T-helper 17 cell (primary cell): ENCODE data around the gene PLCH1. TPM values are rescaled to one million over a fixed set of nuclear protein-coding genes. Genes with fewer than 3 reads are reported as not detected.

Source experiments
- ATAC-seq: fragments of 150-1000 bp; cut with Tn5 transposase; 2 replicates; pipeline ENCODE4 v1.10.0; 2021; ENCODE audit warnings: mild to moderate bottlenecking, moderate library complexity
- DNase-seq, 3 donors: peaks; one replicate each; pipeline versions ENCODE4 v3.0.0 to v3.0.0-alpha.2; 2020 to 2021
- H3K9me3 ChIP-seq: one replicate; pipeline ENCODE4 v1.7.0; 2013; ENCODE audit warnings: low read length, mild to moderate bottlenecking; ENCODE audit not compliant: control insufficient read depth, poor library complexity, severe bottlenecking
- H3K27ac Mint-ChIP-seq: one replicate; pipeline ENCODE4 v1.8.0; 2022; ENCODE audit warnings: mild to moderate bottlenecking, moderate library complexity, mixed read lengths
- H3K27me3 Mint-ChIP-seq: one replicate; pipeline ENCODE4 v1.8.0; 2022; ENCODE audit warnings: mixed read lengths
- H3K36me3 Mint-ChIP-seq: one replicate; pipeline ENCODE4 v1.8.0; 2022; ENCODE audit warnings: low read depth, mixed read lengths
- H3K4me1 Mint-ChIP-seq: one replicate; pipeline ENCODE4 v1.8.0; 2022; ENCODE audit warnings: mild to moderate bottlenecking, mixed read lengths
- H3K4me3 Mint-ChIP-seq: one replicate; pipeline ENCODE4 v1.8.0; 2022; ENCODE audit warnings: mild to moderate bottlenecking, moderate library complexity, mixed read lengths
- total RNA-seq, 4 donors: library from RNA in 2 of 4; stranded (reverse) in 2 of 4; gene quantifications; one replicate each; pipeline ENCODE4 v1.2.3 and lab custom pipeline; 2022 to 2026

Gene PLCH1
- total RNA-seq, 2 donors from 2014 or later: 0.15 to 0.83 TPM

DNA sequence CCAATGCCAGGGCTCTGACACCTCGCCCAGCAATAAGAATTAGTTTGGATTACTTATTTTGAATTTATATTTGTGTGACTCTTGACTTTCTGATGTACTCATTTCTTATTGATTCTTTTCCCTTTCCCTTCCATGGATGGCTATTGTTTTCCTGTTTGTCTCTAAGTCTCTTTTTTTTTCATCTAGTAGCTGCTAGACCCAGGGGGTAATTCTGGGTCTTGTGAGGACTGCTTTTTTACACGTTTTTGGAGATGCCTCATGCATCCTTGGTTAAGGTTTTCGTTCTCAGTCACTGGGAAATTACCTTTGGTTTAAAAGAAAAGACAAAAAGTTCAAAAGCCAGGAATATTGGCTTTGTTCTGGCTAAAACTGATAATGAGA lies 381.2 kb downstream of the PLCH1 start:
- H3K9me3 ChIP-seq: no peaks in the 10 kb centered on the region
- Mint-ChIP-seq H3K4me3 (no peak overlapping the region), H3K36me3 (no peaks in the 10 kb centered on the region), H3K27ac (no peak overlapping the region), H3K4me1 (no peaks in the 10 kb centered on the region), H3K27me3 (peaks cover 7% of the 10 kb centered on the region)
- DNase-seq (no peak), ATAC-seq (no peak)

DNA sequence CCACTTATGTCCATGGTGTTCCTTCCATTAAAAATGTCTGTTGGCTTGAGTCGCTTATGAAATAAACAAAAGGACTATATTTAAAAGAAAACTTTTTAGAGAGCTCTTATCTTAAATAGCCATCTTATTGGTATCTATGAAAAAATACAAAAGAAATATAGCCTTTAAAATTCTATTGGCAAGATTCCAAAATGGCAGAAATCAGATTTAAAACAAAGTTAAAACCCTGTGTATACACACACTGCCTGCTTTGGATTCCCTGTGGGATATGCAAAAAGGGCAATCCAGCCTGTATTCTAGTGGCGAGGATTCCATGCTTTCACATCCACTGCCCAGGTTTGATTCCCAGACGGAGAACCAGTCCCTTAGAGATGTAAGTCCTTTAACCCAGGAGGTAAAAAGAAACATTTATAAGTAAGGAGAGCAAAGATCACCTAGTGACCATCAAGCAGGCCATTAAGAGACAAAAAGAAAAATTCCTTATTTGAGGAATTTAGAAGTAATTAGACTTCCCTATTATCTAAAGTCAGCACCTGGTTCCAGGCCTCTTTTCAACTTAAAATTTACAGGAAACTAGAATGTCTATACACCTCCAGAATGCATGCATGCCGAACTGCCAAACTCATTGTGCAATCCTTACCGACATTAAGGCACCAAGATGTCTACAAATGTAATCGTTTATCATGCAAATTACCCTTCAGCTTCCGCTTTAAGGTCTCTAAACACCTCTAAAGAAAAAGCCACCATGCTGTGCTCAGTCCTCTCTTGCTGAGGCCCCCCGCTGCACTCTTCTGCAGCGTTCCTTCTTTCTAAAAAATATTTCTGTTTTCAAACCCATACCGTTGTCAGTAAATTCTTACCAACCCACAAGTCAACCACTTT lies 381.8 kb downstream of the PLCH1 start:
- Mint-ChIP-seq H3K27me3 (peaks cover 12% of the 10 kb centered on the region), H3K27ac (no peak overlapping the region)
- no peak for DNase-seq

DNA sequence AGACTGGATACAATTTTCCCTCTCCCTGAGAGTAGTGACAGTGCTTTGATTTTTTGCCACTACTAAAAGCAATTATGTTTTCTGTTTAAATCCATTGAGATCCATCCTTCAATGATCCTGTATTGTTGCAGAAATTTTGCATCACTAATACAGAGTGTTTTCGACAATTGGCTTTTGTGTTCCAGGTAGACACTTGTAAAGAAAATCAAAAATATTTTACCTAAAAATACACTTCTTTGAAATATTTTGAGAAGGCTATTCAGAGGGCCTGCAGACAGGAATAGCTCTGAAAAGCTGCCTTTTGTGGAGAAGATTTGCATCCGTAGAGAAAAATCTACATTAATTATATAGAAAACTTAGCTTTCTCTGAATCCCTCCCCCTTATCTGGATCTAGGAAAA lies 384.6 kb downstream of the PLCH1 start:
- H3K27ac Mint-ChIP-seq: no peak overlapping the region
- H3K9me3 ChIP-seq: no peaks in the 10 kb centered on the region
- H3K4me3 Mint-ChIP-seq: no peak overlapping the region
- no peak for ATAC-seq
- peaks cover 2% of the 10 kb centered on the region for H3K4me1 Mint-ChIP-seq
- peaks cover 3% of the 10 kb centered on the region for H3K36me3 Mint-ChIP-seq
- peaks cover 27% of the 10 kb centered on the region for H3K27me3 Mint-ChIP-seq
- no peak for DNase-seq

More for the DNA sequence above, 381.8 kb downstream of the PLCH1 start:
- H3K36me3 Mint-ChIP-seq: no peaks in the 10 kb centered on the region
- H3K4me1 Mint-ChIP-seq: no peaks in the 10 kb centered on the region
- no peaks in the 10 kb centered on the region for H3K9me3 ChIP-seq
- ATAC-seq: no peak
- H3K4me3 Mint-ChIP-seq: no peak overlapping the region

DNA sequence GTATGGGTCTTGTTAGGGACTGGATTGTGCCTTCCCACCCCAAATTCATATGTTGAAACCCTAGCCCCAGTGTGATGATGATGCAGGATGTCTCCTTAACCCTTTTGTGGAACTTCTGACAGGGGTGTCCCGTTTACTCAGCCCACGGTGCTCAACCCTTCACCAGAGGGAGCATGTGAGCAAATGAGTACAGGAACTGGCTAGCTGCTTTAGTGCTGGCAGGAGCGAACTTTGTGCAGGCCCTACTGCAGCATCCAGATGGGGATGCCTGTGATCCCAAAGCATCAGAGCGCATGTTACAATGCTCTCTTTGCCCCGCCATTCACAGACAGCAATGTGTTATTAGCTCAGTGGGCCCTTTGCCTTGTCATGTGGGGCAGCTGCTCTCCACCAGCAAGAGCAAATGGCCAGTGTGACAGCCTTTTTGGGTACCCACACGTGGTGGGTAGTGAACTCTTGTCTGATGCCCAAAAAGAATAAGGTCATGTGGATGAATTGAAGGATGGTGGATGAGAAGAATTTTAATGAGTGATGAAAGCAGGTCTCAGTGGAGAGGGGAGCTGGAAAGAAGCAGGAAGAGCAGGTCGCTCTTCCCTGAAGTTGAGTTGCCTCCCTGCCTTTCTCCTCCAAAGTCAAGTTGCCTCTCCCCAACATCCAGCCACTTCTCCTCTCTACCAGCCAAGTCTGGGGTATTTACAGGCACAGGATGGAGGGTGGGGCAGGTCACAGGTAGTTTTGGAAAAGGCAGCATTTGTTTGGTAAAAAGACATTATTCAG lies 388.1 kb downstream of the PLCH1 start:
- no peaks in the 10 kb centered on the region for H3K9me3 ChIP-seq
- DNase-seq (no peak), ATAC-seq (no peak)
- Mint-ChIP-seq H3K4me1 (peaks cover 2% of the 10 kb centered on the region), H3K4me3 (no peak overlapping the region), H3K36me3 (peaks cover 3% of the 10 kb centered on the region), H3K27ac (no peak overlapping the region), H3K27me3 (peaks cover 38% of the 10 kb centered on the region)

DNA sequence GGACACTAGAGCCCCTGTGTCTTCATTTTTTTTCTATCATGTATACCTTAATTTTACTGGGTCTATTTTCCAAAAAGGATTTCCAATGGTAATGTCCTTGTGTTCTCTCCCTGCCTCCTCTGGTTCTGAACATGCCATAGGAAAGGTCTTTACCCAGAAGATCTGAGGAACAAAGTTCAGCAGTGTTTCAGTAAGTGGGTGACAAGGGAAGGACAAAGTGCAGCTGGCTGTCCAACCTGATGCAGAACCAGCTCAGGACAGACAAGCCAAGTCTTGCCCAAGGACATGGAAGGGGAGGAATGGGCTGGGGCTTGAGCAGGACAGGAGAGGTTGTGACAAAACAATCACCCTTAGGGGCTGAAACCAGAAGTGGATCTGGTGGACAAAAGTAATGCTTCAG lies 390.2 kb downstream of the PLCH1 start:
- H3K4me3 Mint-ChIP-seq: no peak overlapping the region
- ATAC-seq: no peak
- peaks cover 31% of the 10 kb centered on the region for H3K27me3 Mint-ChIP-seq
- H3K27ac Mint-ChIP-seq: no peak overlapping the region
- H3K9me3 ChIP-seq: no peaks in the 10 kb centered on the region
- peaks cover 2% of the 10 kb centered on the region for H3K4me1 Mint-ChIP-seq
- no peak for DNase-seq
- peaks cover 3% of the 10 kb centered on the region for H3K36me3 Mint-ChIP-seq

DNA sequence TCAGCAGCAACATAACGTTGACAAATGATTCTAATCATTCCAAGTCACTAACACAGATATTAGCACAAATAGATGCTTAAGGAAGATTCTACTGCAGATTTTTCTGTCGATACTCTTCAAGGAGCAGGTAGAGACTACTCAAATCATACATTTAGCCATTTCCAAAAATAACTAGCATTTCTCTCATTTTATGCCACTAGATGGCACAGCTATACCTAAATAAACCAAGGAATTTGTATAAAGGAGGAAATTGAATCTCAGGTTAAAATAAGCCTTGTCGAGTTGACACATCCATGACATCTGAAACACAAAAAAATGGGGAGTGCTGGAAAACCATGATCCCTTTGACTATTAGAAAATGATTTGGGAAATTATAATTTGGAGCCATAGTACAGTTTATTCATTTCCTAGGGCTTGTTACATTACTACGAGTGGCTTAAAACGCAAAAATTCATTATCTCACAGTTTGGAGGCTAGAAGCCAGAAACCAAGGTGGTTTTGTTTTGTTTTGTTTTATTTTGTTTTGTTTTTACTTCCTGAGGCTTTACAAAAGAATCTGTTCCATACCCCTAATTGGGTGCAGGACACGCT lies 391.9 kb downstream of the PLCH1 start:
- H3K9me3 ChIP-seq: no peaks in the 10 kb centered on the region
- H3K36me3 Mint-ChIP-seq: peaks cover 3% of the 10 kb centered on the region
- peaks cover 26% of the 10 kb centered on the region for H3K27me3 Mint-ChIP-seq
- DNase-seq (no peak), ATAC-seq (no peak)
- no peak overlapping the region for H3K27ac Mint-ChIP-seq
- H3K4me1 Mint-ChIP-seq: peaks cover 2% of the 10 kb centered on the region
- H3K4me3 Mint-ChIP-seq: no peak overlapping the region

DNA sequence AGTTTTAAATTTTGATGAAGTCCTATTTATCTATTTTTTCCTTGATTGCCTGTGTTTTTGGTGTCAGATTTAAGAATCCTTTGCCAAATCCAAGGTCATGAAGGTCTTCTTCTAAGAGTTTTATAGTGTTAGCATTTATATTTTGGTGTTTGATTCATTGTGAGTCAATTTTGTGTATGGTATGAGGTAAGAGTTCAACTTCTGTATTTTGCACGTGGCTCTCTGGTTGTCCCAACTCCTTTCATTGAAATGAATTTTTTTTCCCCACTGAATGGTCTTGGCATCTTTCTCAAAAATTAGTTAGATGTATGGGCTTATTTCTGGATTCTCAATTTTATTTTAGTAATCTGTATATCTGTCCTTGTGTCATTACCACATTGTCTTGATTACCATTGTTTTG lies 394.3 kb downstream of the PLCH1 start:
- no peak overlapping the region for H3K27ac Mint-ChIP-seq
- ATAC-seq: no peak
- no peaks in the 10 kb centered on the region for H3K36me3 Mint-ChIP-seq
- no peak overlapping the region for H3K4me3 Mint-ChIP-seq
- peaks cover 11% of the 10 kb centered on the region for H3K27me3 Mint-ChIP-seq
- H3K9me3 ChIP-seq: no peaks in the 10 kb centered on the region
- no peaks in the 10 kb centered on the region for H3K4me1 Mint-ChIP-seq
- no peak for DNase-seq

DNA sequence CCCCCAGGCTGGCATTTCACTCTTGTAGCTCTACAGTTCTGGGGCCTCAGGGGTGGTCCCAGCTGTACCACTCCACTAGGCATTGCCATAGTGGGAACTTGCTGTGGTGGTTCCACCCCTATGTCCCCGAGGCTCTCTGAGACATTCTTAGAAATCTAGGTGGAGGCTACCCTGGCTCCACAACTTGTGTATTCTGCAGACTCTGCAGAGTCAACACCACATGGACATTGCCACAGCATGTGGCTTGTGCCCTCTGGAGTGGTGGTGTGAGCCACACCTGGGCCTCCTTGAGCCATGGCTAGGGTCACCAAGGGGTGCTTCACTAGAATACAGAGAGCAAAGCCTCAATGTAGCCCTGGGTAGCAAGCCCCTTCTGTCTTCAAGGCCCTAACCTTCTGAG lies 397.0 kb downstream of the PLCH1 start:
- H3K27ac Mint-ChIP-seq: no peak overlapping the region
- ATAC-seq (no peak), DNase-seq (no peak)
- H3K4me3 Mint-ChIP-seq: no peak overlapping the region
- no peaks in the 10 kb centered on the region for H3K9me3 ChIP-seq
- H3K36me3 Mint-ChIP-seq: no peaks in the 10 kb centered on the region
- H3K27me3 Mint-ChIP-seq: no peaks in the 10 kb centered on the region
- H3K4me1 Mint-ChIP-seq: no peaks in the 10 kb centered on the region

DNA sequence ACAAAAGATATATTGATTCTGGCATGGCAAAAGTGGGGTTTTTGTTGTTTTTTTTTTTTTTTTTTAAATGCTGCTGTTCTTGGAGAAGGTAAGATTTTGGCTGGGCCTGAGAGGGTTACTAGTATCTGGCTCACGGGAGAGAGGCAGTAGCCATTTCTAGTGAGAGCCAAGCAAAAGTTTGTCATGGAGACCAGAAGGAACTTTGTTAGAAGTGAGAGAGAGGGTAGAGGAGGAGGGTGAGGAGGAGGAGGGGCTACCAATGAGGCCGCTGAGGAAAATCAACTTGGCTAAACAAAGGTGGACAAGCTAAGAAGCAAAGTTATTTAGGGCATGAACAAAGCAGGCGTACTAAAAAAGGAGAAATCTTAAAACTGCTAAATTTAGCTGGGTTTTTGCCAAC lies 402.5 kb downstream of the PLCH1 start:
- no peaks in the 10 kb centered on the region for H3K4me1 Mint-ChIP-seq
- DNase-seq: no peak
- no peaks in the 10 kb centered on the region for H3K9me3 ChIP-seq
- H3K4me3 Mint-ChIP-seq: no peak overlapping the region
- H3K27me3 Mint-ChIP-seq: peaks cover 15% of the 10 kb centered on the region
- no peaks in the 10 kb centered on the region for H3K36me3 Mint-ChIP-seq
- H3K27ac Mint-ChIP-seq: no peak overlapping the region
- no peak for ATAC-seq

DNA sequence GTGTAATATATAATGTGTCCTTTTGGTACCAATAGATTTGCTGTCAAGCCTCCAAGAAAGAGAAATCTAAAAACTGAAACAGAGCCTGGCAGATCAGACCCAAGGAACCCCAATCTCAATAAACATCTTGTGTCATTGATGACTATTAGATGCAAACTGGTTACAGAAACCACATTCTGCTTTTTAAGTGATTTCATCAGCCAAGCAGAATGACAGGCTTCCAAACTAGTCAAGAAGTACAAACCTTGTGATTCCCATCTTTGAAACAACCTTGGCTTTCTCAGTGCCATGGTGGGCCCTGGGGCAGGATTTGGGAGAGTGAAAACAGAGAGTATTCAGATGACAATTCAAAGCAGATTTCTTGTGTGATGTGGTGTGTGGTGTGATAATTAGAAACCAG lies 405.8 kb downstream of the PLCH1 start:
- Mint-ChIP-seq H3K4me1 (peaks cover 8% of the 10 kb centered on the region), H3K27me3 (peaks cover 20% of the 10 kb centered on the region), H3K4me3 (no peak overlapping the region), H3K36me3 (no peaks in the 10 kb centered on the region), H3K27ac (no peak overlapping the region)
- ATAC-seq (no peak), DNase-seq (no peak)
- no peaks in the 10 kb centered on the region for H3K9me3 ChIP-seq

DNA sequence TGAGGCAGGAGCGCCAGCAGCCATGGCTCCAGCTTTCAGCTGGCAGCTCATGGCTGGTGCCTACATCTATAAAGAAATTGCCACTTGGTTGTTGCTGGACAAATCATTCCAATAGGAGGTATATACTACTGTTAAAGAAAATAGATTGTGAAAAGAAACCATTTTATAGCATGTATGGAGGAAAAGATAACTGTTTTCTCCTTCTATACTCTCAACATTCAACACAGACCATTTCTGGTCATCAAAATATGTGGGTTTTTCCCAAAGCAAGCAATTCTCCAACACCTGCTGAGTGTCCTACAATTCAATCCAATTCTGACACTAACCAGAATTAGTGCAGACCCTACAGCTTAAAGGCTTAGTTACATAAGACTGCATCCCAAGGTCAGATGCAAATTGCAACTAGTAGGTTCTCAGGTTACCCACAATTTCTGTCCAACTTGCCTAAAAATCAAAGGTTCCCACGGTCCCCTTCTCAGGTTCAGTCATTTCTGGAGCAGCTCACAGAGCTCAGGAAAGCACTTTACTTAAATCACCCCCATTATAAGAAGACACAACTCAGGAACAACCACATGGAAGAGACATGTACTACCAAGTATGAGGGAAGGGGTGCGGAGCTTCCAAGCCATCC lies 409.0 kb downstream of the PLCH1 start:
- ATAC-seq: no peak
- Mint-ChIP-seq H3K4me3 (no peak overlapping the region), H3K4me1 (peaks cover 8% of the 10 kb centered on the region), H3K36me3 (no peaks in the 10 kb centered on the region), H3K27me3 (peaks cover 13% of the 10 kb centered on the region), H3K27ac (no peak overlapping the region)
- no peaks in the 10 kb centered on the region for H3K9me3 ChIP-seq
- DNase-seq: no peak

DNA sequence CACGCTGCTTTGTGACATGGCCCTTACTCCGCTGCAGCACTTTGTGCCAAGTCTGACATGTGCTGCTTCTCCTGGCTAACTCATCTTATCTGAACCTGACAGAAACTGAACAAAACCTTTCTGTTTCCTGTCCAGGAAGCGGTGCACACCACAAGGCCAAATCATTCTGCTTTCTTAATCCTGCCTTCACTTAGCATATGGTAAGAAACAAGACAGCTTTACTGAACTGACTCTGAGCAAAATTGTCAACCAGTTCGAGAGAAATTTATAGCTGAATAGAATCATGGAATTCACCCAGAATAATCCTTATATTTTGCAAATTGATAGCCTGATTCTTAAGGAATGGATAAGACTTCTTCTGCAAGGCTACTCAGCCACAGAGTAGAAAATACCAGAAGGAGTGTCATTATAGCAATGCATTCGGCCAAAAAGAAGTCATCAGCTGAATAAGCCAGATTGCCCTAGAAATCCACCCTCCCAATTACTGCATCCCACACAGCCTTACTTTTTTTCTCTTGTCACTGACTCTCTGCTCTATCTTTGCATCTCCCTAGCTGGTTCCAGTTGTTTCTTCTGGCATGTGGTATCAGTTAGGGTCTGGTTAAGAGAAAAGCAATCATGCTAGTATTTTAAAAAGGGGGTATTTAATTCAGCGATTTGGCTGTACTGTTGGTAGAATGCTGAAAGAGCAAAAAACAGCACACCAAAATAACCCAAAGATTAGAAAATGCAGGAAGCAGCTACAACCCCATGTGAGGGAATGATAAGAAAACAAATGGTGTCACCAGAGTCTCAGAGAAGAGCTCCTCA lies 409.8 kb downstream of the PLCH1 start:
- DNase-seq (no peak), ATAC-seq (peak; percentile 33)
- no peaks in the 10 kb centered on the region for H3K9me3 ChIP-seq
- H3K36me3 Mint-ChIP-seq: no peaks in the 10 kb centered on the region
- no peak overlapping the region for H3K27ac Mint-ChIP-seq
- no peak overlapping the region for H3K4me3 Mint-ChIP-seq
- peaks cover 8% of the 10 kb centered on the region for H3K4me1 Mint-ChIP-seq
- peaks cover 13% of the 10 kb centered on the region for H3K27me3 Mint-ChIP-seq
